GM12878 (cell line): Measurements from ENCODE around the gene THNSL1. TPM values are rescaled to one million over a fixed set of nuclear protein-coding genes. Genes with fewer than 3 reads are reported as not detected.

Experiments
- ATAC-seq: fragments of 200-7000 bp; cut with Tn5 transposase; 3 replicates; pipeline ENCODE4 v1.9.1; 2020; ENCODE audit warnings: mild to moderate bottlenecking, moderate library complexity
- BruUV-seq: library from RNA; stranded (reverse); fragments of 400-500 nt; replicated peaks from 2 replicates; lab custom pipeline; 2021; lab: Mats Ljungman, UMichigan
- CTCF ChIA-PET: fragments of 300-600 bp; sonication (Branson Sonifier 250); formaldehyde crosslinking; extraction: SDS; loops from one replicate; lab custom pipeline; 2021; ENCODE audit warnings: inconsistent platforms; lab: Yijun Ruan, JAX
- POLR2A ChIA-PET: fragments of 350-600 bp; formaldehyde crosslinking; extraction: SDS; loops from one replicate; lab custom pipeline; 2021; ENCODE audit warnings: inconsistent platforms; lab: Charles Lee
- RAD21 ChIA-PET: fragments of 300-600 bp; sonication (Branson Sonifier 250); formaldehyde crosslinking; loops from one replicate; lab custom pipeline; 2023; ENCODE audit warnings: antibody characterized with exemption; ENCODE audit not compliant: unreplicated experiment; lab: Charles Lee
- SMC1A ChIA-PET: fragments of 300-600 bp; sonication (Branson Sonifier 250); formaldehyde crosslinking; loops from one replicate; lab custom pipeline; 2023; ENCODE audit not compliant: unreplicated experiment, uncharacterized antibody; lab: Charles Lee
- DNase-seq: peaks from one replicate; pipeline ENCODE4 v3.0.0-alpha.2; 2011; ENCODE audit warnings: low read depth, low spot score
- FAIRE-seq: peaks from 3 replicates; lab custom pipeline; 2011; peaks lifted over from hg19 to GRCh38; lab: Jason Lieb, UNC
- H2AFZ ChIP-seq: 2 replicates; pipeline ENCODE4 v1.6.0; 2011; ENCODE audit warnings: low read depth, low read length, control low read depth; ENCODE audit not compliant: control insufficient read depth
- H3K27ac ChIP-seq: 2 replicates; pipeline ENCODE4 v1.5.1; 2011; ENCODE audit warnings: control low read depth; ENCODE audit not compliant: control insufficient read depth, insufficient read depth
- H3K27me3 ChIP-seq, 2 experiments: replicated peaks in 1 of 2; 2 replicates each; pipeline versions ENCODE4 v1.6.0 to v1.6.1; 2011; ENCODE audit warnings: low read length in 1 of 2; ENCODE audit not compliant: control insufficient read depth in 2 of 2, insufficient read depth in 2 of 2
- H3K36me3 ChIP-seq, 2 experiments: 2 replicates each; pipeline ENCODE4 v1.5.1; 2011; ENCODE audit warnings: low read length in 1 of 2; ENCODE audit not compliant: control insufficient read depth in 2 of 2, insufficient read depth in 2 of 2
- H3K4me1 ChIP-seq: 2 replicates; pipeline ENCODE4 v1.6.1; 2011; ENCODE audit warnings: mild to moderate bottlenecking, low read length, moderate library complexity, mixed read lengths; ENCODE audit not compliant: control insufficient read depth, insufficient read depth
- H3K4me2 ChIP-seq: 2 replicates; pipeline ENCODE4 v1.6.0; 2011; ENCODE audit warnings: control low read depth; ENCODE audit not compliant: control insufficient read depth, insufficient read depth
- H3K4me3 ChIP-seq: fragments of 200-600 bp; sonication (generic); 2 replicates; pipeline ENCODE4 v1.5.1; 2016
- H3K79me2 ChIP-seq: 2 replicates; pipeline ENCODE4 v1.6.0; 2011; ENCODE audit warnings: low read length; ENCODE audit not compliant: control insufficient read depth, insufficient read depth
- H3K9ac ChIP-seq: 2 replicates; pipeline ENCODE4 v1.8.0; 2011; ENCODE audit warnings: low read length, control low read depth, mixed read lengths; ENCODE audit not compliant: control insufficient read depth, insufficient read depth
- H3K9me3 ChIP-seq: replicated peaks from 3 replicates; pipeline ENCODE4 v1.5.1; 2011; ENCODE audit warnings: mild to moderate bottlenecking, low read length; ENCODE audit not compliant: control insufficient read depth, insufficient read depth
- H4K20me1 ChIP-seq: 2 replicates; pipeline ENCODE4 v1.6.0; 2011; ENCODE audit not compliant: control insufficient read depth, insufficient read depth
- BMI1 ChIP-seq: fragments of 450-650 bp; IDR thresholded peaks from 2 replicates; pipeline ENCODE4 v1.6.1; 2016; ENCODE audit warnings: mild to moderate bottlenecking, moderate library complexity, borderline replicate concordance
- CREB1 ChIP-seq: IDR thresholded peaks from 2 replicates; pipeline ENCODE4 v1.6.1; 2012; ENCODE audit warnings: low read depth, mild to moderate bottlenecking, inconsistent platforms
- GABPA ChIP-seq: IDR thresholded peaks from 2 replicates; pipeline ENCODE4 v1.6.1; 2014; ENCODE audit warnings: antibody characterized with exemption, low read depth, mild to moderate bottlenecking, inconsistent platforms
- JUNB ChIP-seq: IDR thresholded peaks from 2 replicates; pipeline ENCODE4 v1.6.1; 2016; ENCODE audit warnings: antibody characterized with exemption, mild to moderate bottlenecking
- JUND ChIP-seq: IDR thresholded peaks from 2 replicates; pipeline ENCODE4 v1.6.1; 2012; ENCODE audit warnings: low read depth, mild to moderate bottlenecking, low read length, improper control_type of control experiment, moderate library complexity
- MYB ChIP-seq: fragments of 150-350 bp; IDR thresholded peaks from 2 replicates; pipeline ENCODE4 v1.6.1; 2014; ENCODE audit warnings: mild to moderate bottlenecking, low read depth, low read length, borderline replicate concordance
- PML ChIP-seq: IDR thresholded peaks from 2 replicates; pipeline ENCODE4 v1.6.1; 2012; ENCODE audit warnings: low read length, inconsistent platforms
- POU2F2 ChIP-seq: IDR thresholded peaks from 3 replicates; pipeline ENCODE4 v1.6.1; 2011; ENCODE audit warnings: low read depth, mild to moderate bottlenecking, low read length, borderline replicate concordance
- SIX5 ChIP-seq: IDR thresholded peaks from 2 replicates; pipeline ENCODE4 v1.6.1; 2011; ENCODE audit warnings: mild to moderate bottlenecking, low read depth, low read length, moderate library complexity; ENCODE audit not compliant: severe bottlenecking
- SUZ12 ChIP-seq: fragments of 200-600 bp; sonication (generic); IDR thresholded peaks from one replicate; pipeline ENCODE4 v1.6.1; 2018; ENCODE audit warnings: antibody characterized with exemption, mild to moderate bottlenecking; ENCODE audit not compliant: unreplicated experiment
- TARDBP ChIP-seq: IDR thresholded peaks from 2 replicates; pipeline ENCODE4 v1.6.1; 2016; ENCODE audit warnings: borderline replicate concordance
- TBL1XR1 ChIP-seq: IDR thresholded peaks from 2 replicates; pipeline ENCODE4 v1.6.1; 2012; ENCODE audit warnings: low read depth, low read length, improper control_type of control experiment
- TCF3 ChIP-seq: IDR thresholded peaks from 2 replicates; pipeline ENCODE4 v1.6.1; 2012; ENCODE audit warnings: low read depth, mild to moderate bottlenecking, low read length, borderline replicate concordance; ENCODE audit not compliant: insufficient read depth
- TCF7 ChIP-seq: IDR thresholded peaks from 2 replicates; pipeline ENCODE4 v1.6.1; 2014; ENCODE audit warnings: antibody characterized with exemption, borderline replicate concordance
- WGBS: methylation state at CpG from one replicate; pipeline ENCODE4 v1.1.6; 2016; ENCODE audit warnings: low lambda C conversion rate; ENCODE audit not compliant: insufficient replicate concordance, insufficient coverage; ENCODE audit errors: missing lambda C conversion rate; 5-methylcytosine and 5-hydroxymethylcytosine counted together
- in situ Hi-C: fragments of 300-500 bp; cut with MboI; formaldehyde crosslinking; loops from 9 replicates; pipeline ENCODE4 v1.14.3; 2018; ENCODE audit warnings: mixed read lengths
- intact Hi-C: fragments of 100-400 bp; cut with micrococcal nuclease; formaldehyde crosslinking; loops from one replicate; pipeline ENCODE4 v1.14.2; 2022; ENCODE audit not compliant: unreplicated experiment
- polyA plus RNA-seq, 11 experiments: library from polyadenylated mRNA; depleted of rRNA in 4 of 11; unstranded in 6 of 11; stranded (reverse) in 5 of 11; fragments of >200 nt; fragmentation: Nextera tagmentation in 4 of 11; fragmentation: Illumina TruSeq in 1 of 11; extraction: Ambion mirVana in 4 of 11; extraction: Trizol in 1 of 11; gene quantifications; 1 replicate in 1 of 11; 2 replicates in 10 of 11; pipeline versions ENCODE4 v1.2.1 to v1.2.3, GENCODE V29; 2011 to 2016; ENCODE audit warnings: inconsistent platforms in 2 of 11, missing spikeins in 2 of 11, low read depth in 1 of 11
- total RNA-seq, 4 experiments: library from RNA; depleted of rRNA in 3 of 4; stranded (reverse); fragments of >200 nt in 3 of 4; fragmentation: Illumina TruSeq in 1 of 4; extraction: Trizol in 1 of 4; gene quantifications; 2 replicates each; pipeline versions ENCODE4 v1.2.1 to v1.2.3, GENCODE V29; 2013 to 2021
- TF ChIP-seq, protein P1 (sequence below): IDR thresholded peaks from 2 replicates; pipeline ENCODE4 v1.6.1; 2012; ENCODE audit warnings: mild to moderate bottlenecking, low read depth, low read length
- TF ChIP-seq, protein P2 (sequence below): IDR thresholded peaks from 2 replicates; pipeline ENCODE4 v1.6.1; 2012; ENCODE audit warnings: low read depth, low read length, improper control_type of control experiment
- TF ChIP-seq, protein P3 (sequence below): IDR thresholded peaks from 2 replicates; pipeline ENCODE4 v1.6.1; 2012; ENCODE audit warnings: low read depth, low read length, improper control_type of control experiment
- TF ChIP-seq, protein P4 (sequence below): IDR thresholded peaks from 2 replicates; pipeline ENCODE4 v1.6.1; 2011; ENCODE audit warnings: borderline replicate concordance, low read depth, mild to moderate bottlenecking, moderate library complexity, mixed read lengths, low read length; ENCODE audit not compliant: insufficient read depth; ENCODE audit errors: extremely low read length

Gene THNSL1
- total and polyA plus RNA-seq, 10 of the 15 experiments (the other 5 are each of a cell fraction or from before 2014, with no cell fraction given): 4.2 to 17.5 (median 6.2) TPM

DNA sequence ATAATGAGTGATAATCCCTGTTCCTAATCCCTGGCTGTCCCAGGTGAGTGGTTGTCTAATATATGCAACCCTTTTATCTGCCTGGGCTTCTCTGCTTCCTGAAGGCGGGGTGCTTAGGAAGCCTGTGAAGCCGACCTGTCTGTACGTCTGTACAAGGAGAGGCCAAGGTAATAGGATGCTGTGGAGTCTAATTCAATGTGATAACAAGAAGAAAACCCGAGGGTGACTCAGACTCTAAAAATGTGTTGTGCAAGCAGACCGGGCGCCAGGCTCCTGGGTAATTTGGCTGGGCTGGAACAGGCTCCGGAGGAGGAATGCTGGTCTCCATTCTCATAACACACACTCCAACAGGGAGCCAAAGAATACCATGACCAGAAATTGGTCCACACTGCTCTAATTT, 43.6 kb downstream of the THNSL1 start:
- 48% methylated on average over 7 of the region's 7 CpGs for WGBS
- H3K9ac ChIP-seq: no peak overlapping the region
- ChIA-PET RAD21 (interaction anchor here (1.2 kb wide), 1 partner anchor 21 kb away, joined by 3 read pairs; no protein-coding TSS in a partner anchor), SMC1A (interaction anchor here (0.8 kb wide), 1 partner anchor 14 kb away, joined by 3 read pairs; no protein-coding TSS in a partner anchor), CTCF (interaction anchor here (1.0 kb wide), 1 partner anchor 21 kb away, joined by 3 read pairs; no protein-coding TSS in a partner anchor)
- H3K4me1 ChIP-seq: no peaks in the 10 kb centered on the region
- H2AFZ ChIP-seq: no peak overlapping the region
- no peaks in the 10 kb centered on the region for H4K20me1 ChIP-seq
- H3K4me2 ChIP-seq: no peak overlapping the region
- TF ChIP-seq, protein P1, sequence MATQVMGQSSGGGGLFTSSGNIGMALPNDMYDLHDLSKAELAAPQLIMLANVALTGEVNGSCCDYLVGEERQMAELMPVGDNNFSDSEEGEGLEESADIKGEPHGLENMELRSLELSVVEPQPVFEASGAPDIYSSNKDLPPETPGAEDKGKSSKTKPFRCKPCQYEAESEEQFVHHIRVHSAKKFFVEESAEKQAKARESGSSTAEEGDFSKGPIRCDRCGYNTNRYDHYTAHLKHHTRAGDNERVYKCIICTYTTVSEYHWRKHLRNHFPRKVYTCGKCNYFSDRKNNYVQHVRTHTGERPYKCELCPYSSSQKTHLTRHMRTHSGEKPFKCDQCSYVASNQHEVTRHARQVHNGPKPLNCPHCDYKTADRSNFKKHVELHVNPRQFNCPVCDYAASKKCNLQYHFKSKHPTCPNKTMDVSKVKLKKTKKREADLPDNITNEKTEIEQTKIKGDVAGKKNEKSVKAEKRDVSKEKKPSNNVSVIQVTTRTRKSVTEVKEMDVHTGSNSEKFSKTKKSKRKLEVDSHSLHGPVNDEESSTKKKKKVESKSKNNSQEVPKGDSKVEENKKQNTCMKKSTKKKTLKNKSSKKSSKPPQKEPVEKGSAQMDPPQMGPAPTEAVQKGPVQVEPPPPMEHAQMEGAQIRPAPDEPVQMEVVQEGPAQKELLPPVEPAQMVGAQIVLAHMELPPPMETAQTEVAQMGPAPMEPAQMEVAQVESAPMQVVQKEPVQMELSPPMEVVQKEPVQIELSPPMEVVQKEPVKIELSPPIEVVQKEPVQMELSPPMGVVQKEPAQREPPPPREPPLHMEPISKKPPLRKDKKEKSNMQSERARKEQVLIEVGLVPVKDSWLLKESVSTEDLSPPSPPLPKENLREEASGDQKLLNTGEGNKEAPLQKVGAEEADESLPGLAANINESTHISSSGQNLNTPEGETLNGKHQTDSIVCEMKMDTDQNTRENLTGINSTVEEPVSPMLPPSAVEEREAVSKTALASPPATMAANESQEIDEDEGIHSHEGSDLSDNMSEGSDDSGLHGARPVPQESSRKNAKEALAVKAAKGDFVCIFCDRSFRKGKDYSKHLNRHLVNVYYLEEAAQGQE: no peak
- TF ChIP-seq CREB1 (no peak), TCF3 (no peak), POU2F2 (no peak), SUZ12 (no peak), BMI1 (no peak), PML (no peak), TCF7 (no peak), SIX5 (no peak), TARDBP (no peak), TBL1XR1 (no peak), JUNB (no peak), JUND (no peak), MYB (no peak), GABPA (no peak)
- TF ChIP-seq, protein P2, sequence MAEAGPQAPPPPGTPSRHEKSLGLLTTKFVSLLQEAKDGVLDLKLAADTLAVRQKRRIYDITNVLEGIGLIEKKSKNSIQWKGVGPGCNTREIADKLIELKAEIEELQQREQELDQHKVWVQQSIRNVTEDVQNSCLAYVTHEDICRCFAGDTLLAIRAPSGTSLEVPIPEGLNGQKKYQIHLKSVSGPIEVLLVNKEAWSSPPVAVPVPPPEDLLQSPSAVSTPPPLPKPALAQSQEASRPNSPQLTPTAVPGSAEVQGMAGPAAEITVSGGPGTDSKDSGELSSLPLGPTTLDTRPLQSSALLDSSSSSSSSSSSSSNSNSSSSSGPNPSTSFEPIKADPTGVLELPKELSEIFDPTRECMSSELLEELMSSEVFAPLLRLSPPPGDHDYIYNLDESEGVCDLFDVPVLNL: no peak
- TF ChIP-seq, protein P3, sequence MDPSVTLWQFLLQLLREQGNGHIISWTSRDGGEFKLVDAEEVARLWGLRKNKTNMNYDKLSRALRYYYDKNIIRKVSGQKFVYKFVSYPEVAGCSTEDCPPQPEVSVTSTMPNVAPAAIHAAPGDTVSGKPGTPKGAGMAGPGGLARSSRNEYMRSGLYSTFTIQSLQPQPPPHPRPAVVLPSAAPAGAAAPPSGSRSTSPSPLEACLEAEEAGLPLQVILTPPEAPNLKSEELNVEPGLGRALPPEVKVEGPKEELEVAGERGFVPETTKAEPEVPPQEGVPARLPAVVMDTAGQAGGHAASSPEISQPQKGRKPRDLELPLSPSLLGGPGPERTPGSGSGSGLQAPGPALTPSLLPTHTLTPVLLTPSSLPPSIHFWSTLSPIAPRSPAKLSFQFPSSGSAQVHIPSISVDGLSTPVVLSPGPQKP: no peak
- TF ChIP-seq, protein P4, sequence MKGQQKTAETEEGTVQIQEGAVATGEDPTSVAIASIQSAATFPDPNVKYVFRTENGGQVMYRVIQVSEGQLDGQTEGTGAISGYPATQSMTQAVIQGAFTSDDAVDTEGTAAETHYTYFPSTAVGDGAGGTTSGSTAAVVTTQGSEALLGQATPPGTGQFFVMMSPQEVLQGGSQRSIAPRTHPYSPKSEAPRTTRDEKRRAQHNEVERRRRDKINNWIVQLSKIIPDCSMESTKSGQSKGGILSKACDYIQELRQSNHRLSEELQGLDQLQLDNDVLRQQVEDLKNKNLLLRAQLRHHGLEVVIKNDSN: no peak
- TF ChIP-seq, all 136 proteins: peak for 0
- Histone ChIP-seq H3K79me2 (no peaks in the 10 kb centered on the region), H3K9me3 (no peaks in the 10 kb centered on the region), H3K4me3 (no peak overlapping the region), H3K27me3 (no peaks in the 10 kb centered on the region), H3K27ac (no peak overlapping the region), H3K36me3 (no peaks in the 10 kb centered on the region)
- no TSS peak for BruUV-seq
- intact Hi-C loops (no loop called here), in situ Hi-C loops (no loop called here)
- ATAC-seq (no peak), DNase-seq (no peak), FAIRE-seq (no peak)
- POLR2A ChIA-PET: interaction anchor here (0.7 kb wide), 1 partner anchor 20 kb away, joined by 3 read pairs; no protein-coding TSS in a partner anchor
